GM23338 (cell line): ENCODE results near the gene ANKK1. TPM values are rescaled to one million over a fixed set of nuclear protein-coding genes. Genes with fewer than 3 reads are reported as not detected.

Source experiments
- ATAC-seq: fragments of 200-7000 bp; cut with Tn5 transposase; 3 replicates; pipeline ENCODE4 v1.9.1; 2020
- DNase-seq: peaks from one replicate; pipeline ENCODE4 v3.0.0-alpha.2; 2015; ENCODE audit warnings: low spot score
- H2AFZ ChIP-seq: fragments of 200-600 bp; sonication (generic); 2 replicates; pipeline ENCODE4 v1.8.0; 2016; ENCODE audit warnings: antibody characterized with exemption, mild to moderate bottlenecking, moderate library complexity
- H3F3A ChIP-seq: fragments of 200-600 bp; sonication (generic); replicated peaks from 2 replicates; pipeline ENCODE4 v1.8.0; 2017; ENCODE audit warnings: antibody characterized with exemption, mixed run types, low read depth
- H3K27ac ChIP-seq: fragments of 200-600 bp; sonication (generic); 2 replicates; pipeline ENCODE4 v1.6.1; 2016; ENCODE audit warnings: low read depth
- H3K27me3 ChIP-seq: fragments of 200-600 bp; sonication (generic); 2 replicates; pipeline ENCODE4 v1.8.0; 2016; ENCODE audit warnings: mild to moderate bottlenecking, mixed run types, moderate library complexity; ENCODE audit not compliant: insufficient read depth
- H3K36me3 ChIP-seq: fragments of 200-600 bp; sonication (generic); 2 replicates; pipeline ENCODE4 v1.8.0; 2016; ENCODE audit warnings: mild to moderate bottlenecking; ENCODE audit not compliant: insufficient read depth
- H3K4me1 ChIP-seq: fragments of 200-600 bp; sonication (generic); 2 replicates; pipeline ENCODE4 v1.8.0; 2016; ENCODE audit warnings: mild to moderate bottlenecking, moderate library complexity; ENCODE audit not compliant: insufficient read depth
- H3K4me2 ChIP-seq: fragments of 200-600 bp; sonication (generic); 2 replicates; pipeline ENCODE4 v1.7.1; 2017; ENCODE audit warnings: mixed run types
- H3K4me3 ChIP-seq: fragments of 200-600 bp; sonication (generic); 2 replicates; pipeline ENCODE4 v1.6.1; 2016; ENCODE audit warnings: mixed run types
- H3K79me2 ChIP-seq: fragments of 200-600 bp; sonication (generic); replicated peaks from 2 replicates; pipeline ENCODE4 v1.8.0; 2017; ENCODE audit warnings: mild to moderate bottlenecking; ENCODE audit not compliant: insufficient read depth
- H3K9me2 ChIP-seq: fragments of 200-600 bp; sonication (generic); 2 replicates; pipeline ENCODE4 v1.8.0; 2017; ENCODE audit not compliant: insufficient read depth
- H4K20me1 ChIP-seq: fragments of 200-600 bp; sonication (generic); replicated peaks from 2 replicates; pipeline ENCODE4 v1.8.0; 2017; ENCODE audit warnings: mild to moderate bottlenecking; ENCODE audit not compliant: insufficient read depth
- H3K27ac Mint-ChIP-seq: 2 replicates; pipeline ENCODE4 v1.8.0; 2020; ENCODE audit warnings: inconsistent platforms, mild to moderate bottlenecking, moderate library complexity, mixed read lengths
- H3K27me3 Mint-ChIP-seq: 3 replicates; pipeline ENCODE4 v1.8.0; 2022; ENCODE audit warnings: low read depth, mild to moderate bottlenecking, moderate library complexity, mixed read lengths, inconsistent platforms; ENCODE audit not compliant: insufficient read depth, poor library complexity
- H3K36me3 Mint-ChIP-seq: 3 replicates; pipeline ENCODE4 v1.8.0; 2021; ENCODE audit warnings: low read depth, mild to moderate bottlenecking, inconsistent platforms, moderate library complexity, mixed read lengths
- H3K4me1 Mint-ChIP-seq: 3 replicates; pipeline ENCODE4 v1.8.0; 2020; ENCODE audit warnings: mild to moderate bottlenecking, inconsistent platforms, mixed read lengths
- H3K4me3 Mint-ChIP-seq: 3 replicates; pipeline ENCODE4 v1.8.0; 2021; ENCODE audit warnings: moderate library complexity, mild to moderate bottlenecking, inconsistent platforms, mixed read lengths
- H3K9me3 Mint-ChIP-seq: 3 replicates; pipeline ENCODE4 v1.8.0; 2020; ENCODE audit warnings: moderate library complexity, mild to moderate bottlenecking, inconsistent platforms, mixed read lengths
- CREB1 ChIP-seq: fragments of 250-450 bp; sonication (Bioruptor Pico); IDR thresholded peaks from 2 replicates; pipeline ENCODE4 v1.5.0; 2020; ENCODE audit warnings: low read depth, mild to moderate bottlenecking, moderate library complexity
- EZH2phosphoT487 ChIP-seq: fragments of 200-600 bp; sonication (generic); IDR thresholded peaks from one replicate; pipeline ENCODE4 v1.8.1; 2018; ENCODE audit warnings: antibody characterized with exemption; ENCODE audit not compliant: unreplicated experiment
- JUNB ChIP-seq: IDR thresholded peaks from one replicate; pipeline ENCODE4 v1.6.1; 2016; ENCODE audit warnings: antibody characterized with exemption; ENCODE audit not compliant: unreplicated experiment
- NANOG ChIP-seq: IDR thresholded peaks from 2 replicates; pipeline ENCODE4 v1.6.1; 2016; ENCODE audit warnings: antibody characterized with exemption, borderline replicate concordance
- POLR2AphosphoS5 ChIP-seq: IDR thresholded peaks from 2 replicates; pipeline ENCODE4 v1.6.1; 2016; ENCODE audit warnings: antibody characterized with exemption, low read depth
- ZNF114 ChIP-seq: fragments of 250-450 bp; sonication (Bioruptor Pico); IDR thresholded peaks from 2 replicates; pipeline ENCODE4 v1.5.0; 2020; ENCODE audit warnings: mild to moderate bottlenecking, moderate library complexity
- ZNF331 ChIP-seq: fragments of 250-450 bp; sonication (Bioruptor Pico); IDR thresholded peaks from 2 replicates; pipeline ENCODE4 v1.5.0; 2020; ENCODE audit warnings: low read depth, mild to moderate bottlenecking, moderate library complexity
- ZNF462 ChIP-seq: fragments of 250-450 bp; sonication (Bioruptor Pico); IDR thresholded peaks from 2 replicates; pipeline ENCODE4 v1.5.0; 2020; ENCODE audit warnings: mild to moderate bottlenecking, moderate library complexity
- polyA plus RNA-seq: library from polyadenylated mRNA; unstranded; fragments of >200 nt; fragmentation: Nextera tagmentation; extraction: Ambion mirVana; gene quantifications from 2 replicates; pipeline ENCODE4 v1.2.1, GENCODE V29; 2016
- total RNA-seq: library from RNA; depleted of rRNA; stranded (reverse); fragments of >200 nt; shearing (Covaris generic); gene quantifications from 2 replicates; pipeline ENCODE4 v1.2.3, GENCODE V29; 2014
- TF ChIP-seq, protein P1 (sequence below), 2 experiments: fragments of 200-600 bp in 1 of 2; sonication (generic) in 1 of 2; conservative IDR thresholded peaks; 2 replicates each; pipeline versions ENCODE4 v1.5.1 to v1.6.1; 2016 to 2017; ENCODE audit warnings: antibody characterized with exemption in 2 of 2, low read depth in 2 of 2, mild to moderate bottlenecking in 2 of 2, moderate library complexity in 1 of 2
- TF ChIP-seq, protein P2 (sequence below): IDR thresholded peaks from 2 replicates; pipeline ENCODE4 v1.6.1; 2016; ENCODE audit warnings: antibody characterized with exemption

The ANKK1 gene
- total and polyA plus RNA-seq, 2 experiments from 2014 or later = 0.08 to 0.14 TPM

DNA sequence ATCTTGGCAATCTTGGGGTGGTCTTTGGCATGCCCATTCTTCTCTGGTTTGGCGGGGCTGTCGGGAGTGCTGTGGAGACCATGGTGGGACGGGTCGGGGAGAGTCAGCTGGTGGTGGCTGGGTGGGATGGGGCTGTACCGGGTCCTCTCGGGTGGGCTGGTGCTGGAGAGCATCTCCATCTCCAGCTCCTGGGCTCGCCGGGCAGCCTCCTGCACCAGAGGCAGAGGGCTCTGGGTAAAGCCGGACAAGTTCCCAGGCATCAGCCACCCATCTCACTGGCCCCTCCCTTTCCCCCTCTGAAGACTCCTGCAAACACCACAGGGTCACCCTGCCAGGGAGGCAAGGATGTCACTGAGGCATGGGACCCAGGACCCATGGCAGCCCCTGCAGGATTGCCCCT, 25.1 kb downstream of the ANKK1 start (continued):
- TF ChIP-seq, protein P1, sequence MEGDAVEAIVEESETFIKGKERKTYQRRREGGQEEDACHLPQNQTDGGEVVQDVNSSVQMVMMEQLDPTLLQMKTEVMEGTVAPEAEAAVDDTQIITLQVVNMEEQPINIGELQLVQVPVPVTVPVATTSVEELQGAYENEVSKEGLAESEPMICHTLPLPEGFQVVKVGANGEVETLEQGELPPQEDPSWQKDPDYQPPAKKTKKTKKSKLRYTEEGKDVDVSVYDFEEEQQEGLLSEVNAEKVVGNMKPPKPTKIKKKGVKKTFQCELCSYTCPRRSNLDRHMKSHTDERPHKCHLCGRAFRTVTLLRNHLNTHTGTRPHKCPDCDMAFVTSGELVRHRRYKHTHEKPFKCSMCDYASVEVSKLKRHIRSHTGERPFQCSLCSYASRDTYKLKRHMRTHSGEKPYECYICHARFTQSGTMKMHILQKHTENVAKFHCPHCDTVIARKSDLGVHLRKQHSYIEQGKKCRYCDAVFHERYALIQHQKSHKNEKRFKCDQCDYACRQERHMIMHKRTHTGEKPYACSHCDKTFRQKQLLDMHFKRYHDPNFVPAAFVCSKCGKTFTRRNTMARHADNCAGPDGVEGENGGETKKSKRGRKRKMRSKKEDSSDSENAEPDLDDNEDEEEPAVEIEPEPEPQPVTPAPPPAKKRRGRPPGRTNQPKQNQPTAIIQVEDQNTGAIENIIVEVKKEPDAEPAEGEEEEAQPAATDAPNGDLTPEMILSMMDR (conservative IDR thresholded peaks at IDR 0.05; ENCODE audit: low read depth in 2 of 2) = no peak
- TF ChIP-seq JUNB = no peak

DNA sequence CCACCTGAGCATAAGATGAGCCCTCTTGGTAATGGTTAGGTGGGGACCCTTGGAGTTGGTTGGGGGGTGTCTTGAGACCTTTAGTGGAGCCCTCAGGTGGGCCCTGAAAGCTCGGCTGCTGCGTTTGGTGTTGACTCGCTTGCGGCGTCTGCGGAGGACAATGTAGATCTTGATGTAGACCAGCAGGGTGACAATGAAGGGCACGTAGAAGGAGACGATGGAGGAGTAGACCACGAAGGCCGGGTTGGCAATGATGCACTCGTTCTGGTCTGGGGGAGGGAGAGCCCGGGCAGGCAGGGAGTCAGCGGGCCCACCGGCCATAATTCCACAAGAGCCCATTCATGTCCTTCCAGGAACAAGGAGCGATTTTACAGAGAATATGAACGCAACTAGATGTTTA, 27.8 kb downstream of the ANKK1 start:
- Histone ChIP-seq H3K4me2 (no peak overlapping the region), H2AFZ (no peak overlapping the region), H3F3A (no peaks in the 10 kb centered on the region), H4K20me1 (no peaks in the 10 kb centered on the region), H3K36me3 (no peaks in the 10 kb centered on the region), H3K9me2 (no peaks in the 10 kb centered on the region), H3K4me3 (no peak overlapping the region), H3K79me2 (no peaks in the 10 kb centered on the region), H3K27me3 (no peaks in the 10 kb centered on the region), H3K4me1 (no peaks in the 10 kb centered on the region), H3K27ac (no peak overlapping the region)
- H3K36me3 Mint-ChIP-seq = no peaks in the 10 kb centered on the region; the same call in 2 of the 3 replicates
- DNase-seq (no peak), ATAC-seq (no peak)
- H3K4me1 Mint-ChIP-seq = no peaks in the 10 kb centered on the region
- peaks cover 11% of the 10 kb centered on the region for H3K27me3 Mint-ChIP-seq
- H3K4me3 Mint-ChIP-seq = no peak overlapping the region
- no peak overlapping the region for H3K27ac Mint-ChIP-seq
- H3K9me3 Mint-ChIP-seq = no peaks in the 10 kb centered on the region; the same call in 2 of the 3 replicates
- TF ChIP-seq JUNB (no peak), NANOG (no peak), POLR2AphosphoS5 (no peak), ZNF114 (CRISPR knock-in tag) (no peak), ZNF462 (CRISPR knock-in tag) (no peak), ZNF331 (no peak), EZH2phosphoT487 (no peak), CREB1 (no peak)
- TF ChIP-seq, protein P2, sequence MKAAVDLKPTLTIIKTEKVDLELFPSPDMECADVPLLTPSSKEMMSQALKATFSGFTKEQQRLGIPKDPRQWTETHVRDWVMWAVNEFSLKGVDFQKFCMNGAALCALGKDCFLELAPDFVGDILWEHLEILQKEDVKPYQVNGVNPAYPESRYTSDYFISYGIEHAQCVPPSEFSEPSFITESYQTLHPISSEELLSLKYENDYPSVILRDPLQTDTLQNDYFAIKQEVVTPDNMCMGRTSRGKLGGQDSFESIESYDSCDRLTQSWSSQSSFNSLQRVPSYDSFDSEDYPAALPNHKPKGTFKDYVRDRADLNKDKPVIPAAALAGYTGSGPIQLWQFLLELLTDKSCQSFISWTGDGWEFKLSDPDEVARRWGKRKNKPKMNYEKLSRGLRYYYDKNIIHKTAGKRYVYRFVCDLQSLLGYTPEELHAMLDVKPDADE = no peak
- TF ChIP-seq, protein P1 (conservative IDR thresholded peaks at IDR 0.05; ENCODE audit: low read depth in 2 of 2) = no peak
